Ovary (tissue), 9 donors: ENCODE measurements around the gene RNU6-9. TPM values are rescaled to one million over a fixed set of nuclear protein-coding genes. Genes with fewer than 3 reads are reported as not detected.

Experiments used
- DNase-seq, 5 donors: peaks; one replicate each; pipeline ENCODE4 v3.0.0-alpha.2; 2019 to 2020
- H3K27ac ChIP-seq, 2 donors: fragments of 200-600 bp; one replicate each; pipeline versions ENCODE4 v1.5.1 to v1.8.0; 2019 to 2022
- H3K27me3 ChIP-seq: fragments of 200-600 bp; one replicate; pipeline ENCODE4 v1.8.0; 2022
- H3K36me3 ChIP-seq: fragments of 200-600 bp; sonication (generic); one replicate; pipeline ENCODE4 v1.5.1; 2019
- H3K4me1 ChIP-seq: one replicate; pipeline ENCODE4 v1.8.1; 2013; ENCODE audit warnings: mild to moderate bottlenecking, moderate library complexity; ENCODE audit not compliant: insufficient read depth
- H3K4me3 ChIP-seq: fragments of 200-600 bp; sonication (generic); one replicate; pipeline ENCODE4 v1.5.1; 2017
- H3K9me3 ChIP-seq, 2 donors: fragments of 200-600 bp in 1 of 2; sonication (generic) in 1 of 2; one replicate each; pipeline versions ENCODE4 v1.5.1 to v1.8.1; 2013 to 2019; ENCODE audit warnings: mild to moderate bottlenecking in 1 of 2, moderate library complexity in 1 of 2
- CTCF ChIP-seq, 3 donors: fragments of 450-650 bp in 2 of 3; fragments of 200-600 bp in 1 of 3; IDR thresholded peaks; one replicate each; pipeline versions ENCODE4 v1.5.1 to v1.8.0; 2016 to 2022; ENCODE audit warnings: antibody characterized with exemption in 3 of 3, mild to moderate bottlenecking in 1 of 3
- EP300 ChIP-seq: sonication (generic); formaldehyde crosslinking; IDR thresholded peaks from one replicate; pipeline ENCODE4 v1.6.1; 2017; ENCODE audit warnings: antibody characterized with exemption
- POLR2A ChIP-seq: fragments of 450-650 bp; IDR thresholded peaks from one replicate; pipeline ENCODE4 v1.6.1; 2017; ENCODE audit warnings: antibody characterized with exemption, mild to moderate bottlenecking, moderate library complexity
- WGBS, 3 donors: extraction: QIAGEN DNeasy Blood & Tissue Kit in 1 of 3; methylation state at CpG; one replicate each; pipeline versions ENCODE4 v1.1.5 to v1.1.7; 2013 to 2017; 5-methylcytosine and 5-hydroxymethylcytosine counted together
- intact Hi-C, 4 donors: fragments of 100-400 bp; cut with DNase I; formaldehyde crosslinking; loops; one replicate each; pipeline versions ENCODE4 v1.11.0 to v1.15.1; 2022 to 2023
- polyA plus RNA-seq, 2 donors: library from polyadenylated mRNA; stranded (reverse); fragments of 200-250 nt in 1 of 2; fragments of 350-450 nt in 1 of 2; fragmentation: Illumina TruSeq in 1 of 2; extraction: RNeasy Lipid Tissue Mini Kit (QIAGEN cat#74804) in 1 of 2; gene quantifications; one replicate each; pipeline ENCODE4 v1.2.3, GENCODE V29; 2013 to 2014
- total RNA-seq, 7 donors: library from RNA; depleted of rRNA in 2 of 7; stranded (reverse); fragments of >200 nt in 2 of 7; fragmentation: NEBNext Ultra II Directional in 3 of 7; extraction: Animal tissue kit (Norgen Biotek cat#: 25700) in 3 of 7; gene quantifications; one replicate each; pipeline versions ENCODE4 v1.1.0 to v1.2.4, GENCODE V29; 2016 to 2023
- donor health status: DM: no; HTN: no; CAD: no; lungs with moderate emphysema.
- donor health status: DM: no; HTN: no; CAD: no.
- donor health status: Bipolar disorder and iron deficiency.
- donor health status: DM: yes; HTN: yes; CAD: no.
- donor health status: DM: no; HTN: no; CAD: no.
- donor health status: DM: yes; HTN: yes; CAD: no.

The RNU6-9 gene
- total and polyA plus RNA-seq, 9 donors: not detected

- peak overlapping the region in 1 of 2 donors; percentile 10 for H3K27ac ChIP-seq
- H3K36me3 ChIP-seq: no peaks in the 10 kb centered on the region
- TF ChIP-seq EP300: no peak
- TF ChIP-seq CTCF (IDR thresholded peaks at IDR 0.05): no peak
- TF ChIP-seq POLR2A: no peak
- WGBS, 3 donors: 8 to 15% (median 9%) methylated on average over 14 of the region's 14 CpGs
- DNase-seq: no peak
- H3K4me1 ChIP-seq: peaks cover 25% of the 10 kb centered on the region
- intact Hi-C loops: loop anchor here in 1 of 4 donors (10.0 kb wide), 1 partner anchor 259 kb away; the partner anchor contains the start of gene FSTL3
- H3K9me3 ChIP-seq: no peaks in the 10 kb centered on the region
- no peaks in the 10 kb centered on the region for H3K27me3 ChIP-seq
- H3K4me3 ChIP-seq: no peak overlapping the region
Measured at GRCh38 chr19:933553-933882, 40.2 kb downstream of the RNU6-9 start.

- TF ChIP-seq EP300 (no peak), POLR2A (no peak), CTCF (IDR thresholded peaks at IDR 0.05) (no peak)
- H3K4me1 ChIP-seq: peaks cover 25% of the 10 kb centered on the region
- peak in 3 of 5 donors; percentile 33 to 56 (median 44) for DNase-seq
- H3K9me3 ChIP-seq: no peaks in the 10 kb centered on the region
- no peaks in the 10 kb centered on the region for H3K36me3 ChIP-seq
- intact Hi-C loops: loop anchor here in 1 of 4 donors (10.0 kb wide), 1 partner anchor 260 kb away; the partner anchor contains the start of gene FSTL3
- 64 to 71% (median 66%) methylated on average over 26 to 29 of the region's 29 CpGs for WGBS, 3 donors
- peak overlapping the region; percentile 27 to 55 for H3K27ac ChIP-seq
- no peaks in the 10 kb centered on the region for H3K27me3 ChIP-seq
- H3K4me3 ChIP-seq: no peak overlapping the region
Measured at GRCh38 chr19:934197-934840, 41.0 kb downstream of the RNU6-9 start.

GRCh38 chr19:934865-935479, 41.7 kb downstream of the RNU6-9 start:
- Histone ChIP-seq H3K27ac (peak overlapping the region; percentile 27 to 55), H3K9me3 (no peaks in the 10 kb centered on the region), H3K27me3 (no peaks in the 10 kb centered on the region), H3K4me1 (peaks cover 25% of the 10 kb centered on the region), H3K36me3 (no peaks in the 10 kb centered on the region), H3K4me3 (no peak overlapping the region)
- 3 to 20% (median 9%) methylated on average over 26 to 31 of the region's 31 CpGs for WGBS, 3 donors
- TF ChIP-seq POLR2A (no peak), EP300 (no peak), CTCF (IDR thresholded peaks at IDR 0.05) (peak in 1 of 3 donors; percentile 10)
- intact Hi-C loops: loop anchor here in 1 of 4 donors (10.0 kb wide), 1 partner anchor 260 kb away; the partner anchor contains the start of gene FSTL3
- peak; percentile 80 to 94 (median 91) for DNase-seq

GRCh38 chr19:936175-936546, 42.9 kb downstream of the RNU6-9 start:
- WGBS, 3 donors: 94 to 99% (median 98%) methylated on average over 10 of the region's 10 CpGs
- no peak for DNase-seq
- Histone ChIP-seq H3K9me3 (no peaks in the 10 kb centered on the region), H3K4me3 (no peak overlapping the region), H3K27ac (no peak overlapping the region), H3K4me1 (peaks cover 26% of the 10 kb centered on the region), H3K27me3 (no peaks in the 10 kb centered on the region), H3K36me3 (no peaks in the 10 kb centered on the region)
- intact Hi-C loops: loop anchor here in 1 of 4 donors (10.0 kb wide), 1 partner anchor 261 kb away; the partner anchor contains the start of gene FSTL3
- TF ChIP-seq POLR2A: no peak
- no peak for TF ChIP-seq CTCF (IDR thresholded peaks at IDR 0.05)
- no peak for TF ChIP-seq EP300
